HL-60 (cell line): Measurements from ENCODE around the gene CHL1.

ENCODE experiments used
- DNase-seq, 2 experiments: peaks; one replicate each; pipeline ENCODE4 v3.0.0-alpha.2; 2010 to 2020; ENCODE audit warnings: low read depth in 1 of 2, low spot score in 1 of 2
- H3K27ac ChIP-seq: fragments of 250-450 bp; sonication (Bioruptor Pico); replicated peaks from 2 replicates; pipeline ENCODE4 v1.5.1; 2020; ENCODE audit warnings: mild to moderate bottlenecking, moderate library complexity
- H3K27me3 ChIP-seq: fragments of 250-450 bp; sonication (Bioruptor Pico); 2 replicates; pipeline ENCODE4 v1.5.1; 2021; ENCODE audit warnings: mild to moderate bottlenecking, moderate library complexity; ENCODE audit not compliant: insufficient read depth, poor library complexity, severe bottlenecking
- H3K4me3 ChIP-seq: replicated peaks from 2 replicates; pipeline ENCODE4 v1.5.1; 2011; ENCODE audit warnings: mild to moderate bottlenecking, control low read depth, low read length; ENCODE audit not compliant: insufficient read depth
- GABPA ChIP-seq: IDR thresholded peaks from 2 replicates; pipeline ENCODE4 v1.6.1; 2012; ENCODE audit warnings: low read depth
- POLR2AphosphoS5 ChIP-seq: IDR thresholded peaks from 2 replicates; pipeline ENCODE4 v1.6.1; 2012; ENCODE audit warnings: low read depth
- SPI1 ChIP-seq: IDR thresholded peaks from 2 replicates; pipeline ENCODE4 v1.6.1; 2012; ENCODE audit warnings: low read depth, mild to moderate bottlenecking, borderline replicate concordance
- TF ChIP-seq, protein P1 (sequence below): IDR thresholded peaks from 2 replicates; pipeline ENCODE4 v1.6.1; 2012; ENCODE audit warnings: low read depth; ENCODE audit not compliant: insufficient replicate concordance
- TF ChIP-seq, protein P2 (sequence below): IDR thresholded peaks from one replicate; pipeline ENCODE4 v1.5.1; 2011; ENCODE audit warnings: low read length, control low read depth, inconsistent platforms; ENCODE audit not compliant: insufficient read depth

Gene CHL1

DNA sequence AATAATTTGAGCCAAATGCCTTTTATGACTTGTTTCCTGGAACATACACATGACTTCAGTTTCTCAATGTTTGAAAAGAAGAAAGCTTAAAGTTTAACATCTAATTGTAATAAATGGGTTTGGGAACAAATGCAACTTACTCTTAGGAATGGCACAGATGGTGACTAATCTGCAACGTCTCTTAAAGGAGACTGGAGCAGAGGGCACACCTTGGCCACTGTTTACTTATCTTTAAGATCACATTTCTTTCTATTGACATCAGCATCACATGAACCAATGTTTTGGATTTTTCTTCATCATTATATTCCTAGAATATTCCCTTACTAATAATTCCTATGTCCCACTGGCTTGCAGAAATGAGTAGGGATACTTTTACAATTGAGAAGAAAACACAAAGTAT, 229.5 kb downstream of the CHL1 start:
- Histone ChIP-seq H3K27me3 (no peaks in the 10 kb centered on the region), H3K4me3 (no peak overlapping the region)
- DNase-seq: no peak

DNA sequence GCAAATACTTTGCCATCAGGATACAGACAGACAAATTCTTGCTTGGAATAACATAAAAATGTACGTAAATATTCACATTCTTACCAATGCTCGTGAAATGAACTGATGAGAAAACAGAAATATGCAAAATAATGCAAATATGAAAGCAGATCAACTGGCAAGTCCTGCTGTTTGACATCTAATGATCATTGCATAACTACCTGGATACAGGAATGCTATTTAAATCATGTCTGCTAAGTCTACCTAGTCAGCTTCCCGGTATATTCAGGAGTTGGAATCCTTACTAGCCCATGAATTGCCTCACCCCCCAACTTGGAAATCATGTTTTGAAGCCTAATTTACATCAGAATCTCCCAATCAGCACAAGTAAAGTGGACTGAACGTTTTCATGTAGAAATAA, 230.6 kb downstream of the CHL1 start:
- Histone ChIP-seq H3K4me3 (no peak overlapping the region), H3K27me3 (no peaks in the 10 kb centered on the region), H3K27ac (no peak overlapping the region)
- TF ChIP-seq, protein P1, sequence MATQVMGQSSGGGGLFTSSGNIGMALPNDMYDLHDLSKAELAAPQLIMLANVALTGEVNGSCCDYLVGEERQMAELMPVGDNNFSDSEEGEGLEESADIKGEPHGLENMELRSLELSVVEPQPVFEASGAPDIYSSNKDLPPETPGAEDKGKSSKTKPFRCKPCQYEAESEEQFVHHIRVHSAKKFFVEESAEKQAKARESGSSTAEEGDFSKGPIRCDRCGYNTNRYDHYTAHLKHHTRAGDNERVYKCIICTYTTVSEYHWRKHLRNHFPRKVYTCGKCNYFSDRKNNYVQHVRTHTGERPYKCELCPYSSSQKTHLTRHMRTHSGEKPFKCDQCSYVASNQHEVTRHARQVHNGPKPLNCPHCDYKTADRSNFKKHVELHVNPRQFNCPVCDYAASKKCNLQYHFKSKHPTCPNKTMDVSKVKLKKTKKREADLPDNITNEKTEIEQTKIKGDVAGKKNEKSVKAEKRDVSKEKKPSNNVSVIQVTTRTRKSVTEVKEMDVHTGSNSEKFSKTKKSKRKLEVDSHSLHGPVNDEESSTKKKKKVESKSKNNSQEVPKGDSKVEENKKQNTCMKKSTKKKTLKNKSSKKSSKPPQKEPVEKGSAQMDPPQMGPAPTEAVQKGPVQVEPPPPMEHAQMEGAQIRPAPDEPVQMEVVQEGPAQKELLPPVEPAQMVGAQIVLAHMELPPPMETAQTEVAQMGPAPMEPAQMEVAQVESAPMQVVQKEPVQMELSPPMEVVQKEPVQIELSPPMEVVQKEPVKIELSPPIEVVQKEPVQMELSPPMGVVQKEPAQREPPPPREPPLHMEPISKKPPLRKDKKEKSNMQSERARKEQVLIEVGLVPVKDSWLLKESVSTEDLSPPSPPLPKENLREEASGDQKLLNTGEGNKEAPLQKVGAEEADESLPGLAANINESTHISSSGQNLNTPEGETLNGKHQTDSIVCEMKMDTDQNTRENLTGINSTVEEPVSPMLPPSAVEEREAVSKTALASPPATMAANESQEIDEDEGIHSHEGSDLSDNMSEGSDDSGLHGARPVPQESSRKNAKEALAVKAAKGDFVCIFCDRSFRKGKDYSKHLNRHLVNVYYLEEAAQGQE: no peak
- TF ChIP-seq, protein P2, sequence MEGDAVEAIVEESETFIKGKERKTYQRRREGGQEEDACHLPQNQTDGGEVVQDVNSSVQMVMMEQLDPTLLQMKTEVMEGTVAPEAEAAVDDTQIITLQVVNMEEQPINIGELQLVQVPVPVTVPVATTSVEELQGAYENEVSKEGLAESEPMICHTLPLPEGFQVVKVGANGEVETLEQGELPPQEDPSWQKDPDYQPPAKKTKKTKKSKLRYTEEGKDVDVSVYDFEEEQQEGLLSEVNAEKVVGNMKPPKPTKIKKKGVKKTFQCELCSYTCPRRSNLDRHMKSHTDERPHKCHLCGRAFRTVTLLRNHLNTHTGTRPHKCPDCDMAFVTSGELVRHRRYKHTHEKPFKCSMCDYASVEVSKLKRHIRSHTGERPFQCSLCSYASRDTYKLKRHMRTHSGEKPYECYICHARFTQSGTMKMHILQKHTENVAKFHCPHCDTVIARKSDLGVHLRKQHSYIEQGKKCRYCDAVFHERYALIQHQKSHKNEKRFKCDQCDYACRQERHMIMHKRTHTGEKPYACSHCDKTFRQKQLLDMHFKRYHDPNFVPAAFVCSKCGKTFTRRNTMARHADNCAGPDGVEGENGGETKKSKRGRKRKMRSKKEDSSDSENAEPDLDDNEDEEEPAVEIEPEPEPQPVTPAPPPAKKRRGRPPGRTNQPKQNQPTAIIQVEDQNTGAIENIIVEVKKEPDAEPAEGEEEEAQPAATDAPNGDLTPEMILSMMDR: no peak
- TF ChIP-seq SPI1 (no peak), GABPA (no peak), POLR2AphosphoS5 (no peak)
- no peak for DNase-seq

More for the DNA sequence above, 229.5 kb downstream of the CHL1 start:
- no peak overlapping the region for H3K27ac ChIP-seq
- TF ChIP-seq GABPA (no peak), POLR2AphosphoS5 (no peak)

DNA sequence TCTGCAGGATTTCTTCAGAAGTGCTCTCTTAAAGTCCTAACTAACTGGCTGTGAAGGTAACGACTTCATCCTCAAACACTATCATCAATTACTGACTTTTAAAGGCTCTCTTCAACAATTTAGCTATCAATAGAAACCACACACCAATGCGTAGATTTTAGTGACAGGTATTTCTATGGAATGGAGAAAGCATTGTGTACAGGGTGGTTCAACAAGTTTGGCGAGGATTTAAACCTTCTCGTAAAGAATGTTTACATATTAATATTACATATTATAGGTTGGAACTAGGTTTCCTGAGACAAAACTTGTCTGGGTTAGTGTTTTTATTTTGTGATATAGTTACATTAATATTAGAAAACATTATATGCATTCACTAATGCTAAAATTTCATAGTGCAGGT, 233.6 kb downstream of the CHL1 start:
- DNase-seq: no peak
- Histone ChIP-seq H3K27me3 (no peaks in the 10 kb centered on the region), H3K4me3 (no peak overlapping the region), H3K27ac (no peak overlapping the region)
- TF ChIP-seq SPI1 (no peak), GABPA (no peak), POLR2AphosphoS5 (no peak)
- TF ChIP-seq, protein P1: no peak
- TF ChIP-seq, protein P2: no peak

DNA sequence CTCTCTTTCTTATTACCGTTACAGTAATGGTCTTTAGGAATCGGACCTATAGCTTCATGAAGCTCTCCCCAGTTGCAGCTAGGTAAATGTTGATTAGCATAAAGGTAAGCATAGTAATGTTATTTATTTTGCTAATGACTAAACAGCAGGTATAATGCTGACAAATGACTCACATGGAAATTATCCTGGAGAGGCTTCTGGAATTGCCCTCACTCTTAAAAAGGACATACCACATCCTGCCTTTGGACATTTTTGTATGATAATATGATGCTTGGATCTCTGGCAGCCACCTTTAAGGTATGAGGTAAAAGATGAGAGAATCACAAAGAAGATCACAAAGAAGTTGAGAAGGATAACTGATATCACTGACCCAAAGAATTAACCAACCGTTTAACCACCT, 238.6 kb downstream of the CHL1 start:
- DNase-seq: no peak

More for the DNA sequence above, 238.6 kb downstream of the CHL1 start:
- Histone ChIP-seq H3K27ac (no peak overlapping the region), H3K27me3 (no peaks in the 10 kb centered on the region), H3K4me3 (no peak overlapping the region)
- no peak for TF ChIP-seq POLR2AphosphoS5
- TF ChIP-seq, protein P2: no peak
- no peak for TF ChIP-seq GABPA
- TF ChIP-seq, protein P1: no peak
- TF ChIP-seq SPI1: no peak
